Measurements from ENCODE around the gene RHEBL1. TPM values are rescaled to one million over a fixed set of nuclear protein-coding genes. Genes with fewer than 3 reads are reported as not detected.

RHEBL1 gene
- total and polyA plus RNA-seq, 2 of the 8 experiments (the other 6 are each of a cell fraction or from before 2014, with no cell fraction given): 7.5 to 9.4 TPM

DNA sequence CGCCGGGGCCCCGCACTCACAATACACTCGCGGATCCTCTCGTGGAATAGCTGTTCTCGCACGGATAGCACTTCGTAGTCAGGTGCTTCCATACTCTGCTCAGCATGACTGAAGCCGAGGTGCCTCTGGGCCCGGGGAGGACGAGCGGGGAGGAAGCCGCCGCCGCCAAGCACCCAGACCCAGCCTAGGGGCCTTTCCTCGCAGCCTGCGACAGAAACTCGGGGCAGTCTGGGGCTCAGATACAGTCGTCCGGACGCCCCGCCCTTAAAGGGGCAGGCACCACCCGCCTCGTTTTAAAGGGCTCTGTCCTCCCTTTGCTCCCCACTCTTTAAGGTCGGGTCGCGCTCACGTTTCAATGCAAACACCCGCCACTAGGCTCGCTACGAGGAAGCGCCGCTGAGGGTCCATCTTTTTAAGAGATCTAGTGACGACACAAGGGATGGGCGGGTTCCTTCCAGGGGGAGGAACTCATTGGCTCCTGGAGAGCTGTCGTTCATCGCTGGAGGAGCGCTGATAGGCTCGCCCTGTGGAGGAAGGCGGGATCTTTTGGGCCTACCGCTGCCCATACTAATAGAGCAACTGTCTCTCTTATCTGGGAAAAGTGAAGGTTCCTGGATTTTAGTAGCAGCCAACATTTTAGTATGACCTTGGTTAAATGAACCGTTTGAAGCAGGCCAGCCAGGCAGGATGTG, 40.8 kb upstream of the RHEBL1 start, which contains the start of gene LMBR1L (continued):
- no peak for TF ChIP-seq KDM1A (IDR thresholded peaks at IDR 0.05; ENCODE audit: borderline replicate concordance, low read length)
- no peak for TF ChIP-seq RXRA (IDR thresholded peaks at IDR 0.05; ENCODE audit: insufficient read depth, low read depth, low read length)
- TF ChIP-seq HDAC2 (IDR thresholded peaks at IDR 0.05; ENCODE audit: borderline replicate concordance in 1 of 2, low read depth in 2 of 2, low read length in 2 of 2): no peak
- TF ChIP-seq POLR2A (IDR thresholded peaks at IDR 0.05; ENCODE audit: control extremely low read depth in 1 of 2, low read depth in 2 of 2, low read length in 2 of 2): peak in 1 of 2 experiments; percentile 60; a peak in 1 of 3 replicates
- TF ChIP-seq KDM4A (IDR thresholded peaks at IDR 0.05; ENCODE audit: low read depth, low read length, severe bottlenecking): peak; percentile 27
- no peak for TF ChIP-seq HDAC6 (IDR thresholded peaks at IDR 0.05; ENCODE audit: low read depth, low read length)
- TF ChIP-seq BACH1 (IDR thresholded peaks at IDR 0.05; ENCODE audit: low read length): peak; percentile 32; the same call in 1 of the 2 replicates
- TF ChIP-seq SIN3A (conservative IDR thresholded peaks at IDR 0.05 in 1 of 2, IDR thresholded peaks at IDR 0.05 in 1 of 2; ENCODE audit: low read depth in 1 of 2, low read length in 2 of 2): peak in 1 of 2 experiments; percentile 16; a peak in 1 of 4 replicates

Data from H1 (cell line).